Endothelial cell of umbilical vein (primary cell): ENCODE measurements around the gene SCARF2. TPM values are rescaled to one million over a fixed set of nuclear protein-coding genes. Genes with fewer than 3 reads are reported as not detected.

Experiments used
- BruUV-seq: library from RNA; stranded (reverse); fragments of 400-500 nt; replicated peaks from 2 replicates; lab custom pipeline; 2021; lab: Mats Ljungman, UMichigan
- CTCF ChIA-PET: fragments of 300-600, 350-600 bp; sonication (Branson Sonifier 250); formaldehyde crosslinking; loops from one replicate; lab custom pipeline; 2021; ENCODE audit warnings: antibody characterized with exemption, inconsistent platforms; lab: Charles Lee
- POLR2A ChIA-PET: fragments of 300-600, 350-600 bp; sonication (Branson Sonifier 250); formaldehyde crosslinking; loops from one replicate; lab custom pipeline; 2021; ENCODE audit warnings: antibody characterized with exemption, inconsistent platforms; lab: Charles Lee
- DNase-seq: peaks from one replicate; pipeline ENCODE4 v3.0.0-alpha.2; 2011; ENCODE audit warnings: low read depth, low spot score
- FAIRE-seq: peaks from 2 replicates; lab custom pipeline; 2011; peaks lifted over from hg19 to GRCh38; lab: Jason Lieb, UNC
- H2AFZ ChIP-seq: 2 replicates; pipeline ENCODE4 v1.6.0; 2012; ENCODE audit warnings: low read depth, low read length, control low read depth, inconsistent platforms
- H3K27ac ChIP-seq: 2 replicates; pipeline ENCODE4 v1.5.1; 2011; ENCODE audit warnings: low read depth, mild to moderate bottlenecking, control low read depth, low read length, moderate library complexity; ENCODE audit not compliant: insufficient read depth
- H3K27me3 ChIP-seq, 2 experiments: 2 replicates each; pipeline versions ENCODE4 v1.6.0 to v1.6.1; 2011; ENCODE audit warnings: low read length in 2 of 2, mixed read lengths in 1 of 2; ENCODE audit not compliant: control insufficient read depth in 2 of 2, insufficient read depth in 2 of 2
- H3K36me3 ChIP-seq, 2 experiments: 2 replicates in 1 of 2; 3 replicates in 1 of 2; pipeline ENCODE4 v1.5.1; 2011; ENCODE audit warnings: low read length in 2 of 2, mild to moderate bottlenecking in 1 of 2, moderate library complexity in 1 of 2; ENCODE audit not compliant: control insufficient read depth in 2 of 2, insufficient read depth in 2 of 2; ENCODE audit errors: extremely low read depth in 1 of 2
- H3K4me1 ChIP-seq: 3 replicates; pipeline ENCODE4 v1.5.1; 2011; ENCODE audit warnings: mild to moderate bottlenecking, low read length; ENCODE audit not compliant: control insufficient read depth, insufficient read depth; ENCODE audit errors: extremely low read depth
- H3K4me2 ChIP-seq: 2 replicates; pipeline ENCODE4 v1.6.1; 2011; ENCODE audit warnings: low read length, control low read depth, mixed read lengths; ENCODE audit not compliant: insufficient read depth
- H3K4me3 ChIP-seq, 3 experiments: fragments of 200-600 bp in 1 of 3; sonication (generic), shearing (Covaris generic) in 1 of 3; replicated peaks in 1 of 3; 2 replicates each; pipeline ENCODE4 v1.5.1; 2011 to 2016; ENCODE audit warnings: control low read depth in 3 of 3, low read length in 3 of 3, mild to moderate bottlenecking in 2 of 3, inconsistent platforms in 1 of 3, low read depth in 1 of 3, moderate library complexity in 1 of 3; ENCODE audit not compliant: insufficient read depth in 1 of 3
- H3K79me2 ChIP-seq: 2 replicates; pipeline ENCODE4 v1.6.0; 2012; ENCODE audit warnings: low read length, inconsistent platforms; ENCODE audit not compliant: control insufficient read depth, insufficient read depth
- H3K9ac ChIP-seq: replicated peaks from 2 replicates; pipeline ENCODE3; 2011; ENCODE audit warnings: low read length, control low read depth; ENCODE audit not compliant: insufficient read depth; ENCODE audit errors: extremely low read depth
- H3K9me1 ChIP-seq: replicated peaks from 3 replicates; pipeline ENCODE4 v1.6.0; 2011; ENCODE audit warnings: mild to moderate bottlenecking, low read length; ENCODE audit not compliant: control insufficient read depth, insufficient read depth; ENCODE audit errors: extremely low read depth
- H3K9me3 ChIP-seq: replicated peaks from 2 replicates; pipeline ENCODE4 v1.5.1; 2012; ENCODE audit warnings: low read length, inconsistent platforms; ENCODE audit not compliant: control insufficient read depth, insufficient read depth
- H4K20me1 ChIP-seq: replicated peaks from 2 replicates; pipeline ENCODE3; 2011; ENCODE audit warnings: mild to moderate bottlenecking, low read length; ENCODE audit not compliant: control insufficient read depth, insufficient read depth; ENCODE audit errors: extremely low read depth
- CTCF ChIP-seq, 2 donors: IDR thresholded peaks; 1 replicate in 1 of 2; 2 replicates in 1 of 2; pipeline ENCODE4 v1.5.1; 2011; ENCODE audit warnings: low read length in 2 of 2, mild to moderate bottlenecking in 2 of 2, moderate library complexity in 2 of 2, control low read depth in 1 of 2, inconsistent platforms in 1 of 2, low read depth in 1 of 2; ENCODE audit not compliant: insufficient read depth in 1 of 2; ENCODE audit errors: extremely low read depth in 1 of 2
- FOS ChIP-seq: IDR thresholded peaks from 2 replicates; pipeline ENCODE4 v1.6.1; 2011; ENCODE audit warnings: mild to moderate bottlenecking, low read length, moderate library complexity, borderline replicate concordance; ENCODE audit not compliant: insufficient read depth
- GATA2 ChIP-seq: IDR thresholded peaks from 2 replicates; pipeline ENCODE4 v1.7.0; 2011; ENCODE audit warnings: low read depth, mild to moderate bottlenecking, moderate library complexity, mixed read lengths, low read length; ENCODE audit not compliant: insufficient read length, insufficient read depth
- MAX ChIP-seq: IDR thresholded peaks from 2 replicates; pipeline ENCODE4 v1.6.1; 2011; ENCODE audit not compliant: insufficient read depth, insufficient read length
- MYC ChIP-seq: IDR thresholded peaks from one replicate; pipeline ENCODE4 v1.6.1; 2011; ENCODE audit warnings: mild to moderate bottlenecking, low read depth, low read length
- POLR2AphosphoS5 ChIP-seq: IDR thresholded peaks from 2 replicates; pipeline ENCODE4 v1.6.1; 2012; ENCODE audit warnings: low read depth, mild to moderate bottlenecking, control low read depth, low read length, moderate library complexity; ENCODE audit not compliant: insufficient read depth
- dilution Hi-C: fragments of 300-500 bp; cut with MboI; formaldehyde crosslinking; loops from one replicate; pipeline ENCODE4 v1.15.0; 2019; ENCODE audit warnings: low sequenced_read_pairs; ENCODE audit not compliant: extremely low pct_ligation_motif_present
- intact Hi-C: fragments of 100-400 bp; cut with micrococcal nuclease; formaldehyde crosslinking; loops from one replicate; pipeline ENCODE4 v1.10.0; 2022
- polyA plus RNA-seq, 4 experiments: library from polyadenylated mRNA; depleted of rRNA in 3 of 4; stranded (reverse) in 3 of 4; unstranded in 1 of 4; fragments of >200 nt; gene quantifications; 2 replicates each; pipeline versions ENCODE4 v1.2.1 to v1.2.3, GENCODE V29; 2011 to 2012; ENCODE audit warnings: missing spikeins in 1 of 4
- total RNA-seq: library from RNA; stranded (reverse); gene quantifications from 2 replicates; pipeline ENCODE4 v1.2.3, GENCODE V29; 2021

Gene SCARF2
- total and polyA plus RNA-seq, 2 donors (not counting 3 experiments of a cell fraction or from before 2014, with no cell fraction given): 15.7 to 20.1 TPM

GRCh38 chr22:20397498-20397897 is 40.1 kb downstream of the SCARF2 start:
- Histone ChIP-seq H2AFZ (no peak overlapping the region), H3K36me3 (peaks cover 2 to 6% of the 10 kb centered on the region in 2 experiments), H3K9me1 (no peaks in the 10 kb centered on the region), H3K4me2 (no peak overlapping the region), H3K4me1 (peaks cover 7% of the 10 kb centered on the region), H3K79me2 (peaks cover 4% of the 10 kb centered on the region), H3K9ac (no peak overlapping the region), H3K4me3 (no peak overlapping the region), H3K27me3 (no peaks in the 10 kb centered on the region), H3K27ac (no peak overlapping the region), H4K20me1 (no peaks in the 10 kb centered on the region), H3K9me3 (no peaks in the 10 kb centered on the region)
- dilution Hi-C loops (no loop called here), intact Hi-C loops (no loop called here)
- no peak for TF ChIP-seq FOS
- TF ChIP-seq MAX: no peak
- TF ChIP-seq POLR2AphosphoS5: no peak
- TF ChIP-seq GATA2: no peak
- no peak for TF ChIP-seq CTCF (IDR thresholded peaks at IDR 0.05; ENCODE audit: extremely low read depth in 1 of 2, insufficient read depth in 1 of 2, low read depth in 1 of 2, low read length in 2 of 2)
- TF ChIP-seq MYC: no peak
- ChIA-PET CTCF (no interaction called here), POLR2A (no interaction called here)
- FAIRE-seq (no peak), DNase-seq (no peak)
- BruUV-seq: no TSS peak
